ENCODE results near the gene TTC31. TPM values are rescaled to one million over a fixed set of nuclear protein-coding genes. Genes with fewer than 3 reads are reported as not detected.

TTC31 gene
- total RNA-seq, 2 donors from 2014 or later = 23.6 to 29.7 TPM

DNA sequence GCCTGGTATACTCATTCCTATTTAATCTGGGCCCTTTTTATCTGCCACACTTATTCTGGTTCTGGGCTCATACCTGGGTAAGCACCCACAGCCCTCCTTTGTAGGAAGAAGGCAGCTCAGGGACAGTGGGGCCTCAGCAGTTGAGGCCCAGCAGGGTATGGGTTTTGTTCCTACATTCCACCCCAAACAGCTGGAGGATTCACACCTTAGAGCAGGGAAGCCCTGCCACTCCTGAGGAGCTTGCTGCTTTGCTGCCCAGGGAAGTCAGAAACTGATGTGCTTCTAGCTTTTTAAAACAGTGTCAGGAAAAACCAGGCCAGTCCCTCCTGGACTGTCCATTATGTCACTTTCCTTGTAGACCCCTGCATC lies 17.7 kb downstream of the TTC31 start:
- ATAC-seq (no peak), DNase-seq (no peak)
- intact Hi-C loops (cut with DNase I, micrococcal nuclease) = no loop called here

DNA sequence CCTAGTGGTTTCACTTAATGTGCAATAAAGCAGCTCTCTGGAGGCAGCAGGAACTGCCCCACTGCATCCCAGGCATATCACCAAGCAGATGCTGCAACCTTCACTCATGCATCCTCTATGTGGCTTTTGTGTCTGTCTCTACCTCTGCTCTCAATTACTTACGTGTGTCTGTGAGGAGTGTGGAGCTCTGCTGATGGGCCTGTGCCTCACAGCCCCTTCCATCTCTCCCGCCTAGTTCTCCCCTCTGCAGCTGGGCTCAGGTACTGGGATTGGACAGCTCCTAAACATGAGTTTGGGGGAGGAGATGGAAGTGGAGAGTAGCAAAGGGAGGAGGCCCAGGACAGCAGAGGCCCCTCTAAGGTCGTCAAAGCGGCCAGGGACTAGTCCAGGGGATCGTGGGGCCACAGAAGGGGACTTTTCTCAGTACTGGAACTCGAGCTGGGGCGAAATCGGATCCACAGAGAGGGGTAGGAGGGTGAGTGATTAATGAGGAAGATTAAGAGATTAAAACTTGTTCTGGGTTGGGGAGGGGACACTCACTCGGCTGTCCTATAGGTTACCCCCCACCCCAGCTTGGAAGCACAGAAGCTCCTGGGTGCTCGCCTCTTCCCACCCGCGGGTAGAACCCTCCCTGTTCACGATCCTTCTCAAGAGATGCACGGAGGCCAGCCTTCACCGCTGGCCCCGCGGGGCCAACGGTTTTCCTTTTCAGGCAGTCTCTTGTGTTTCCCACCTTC lies 18.6 kb downstream of the TTC31 start:
- DNase-seq (no peak), ATAC-seq (no peak)
- intact Hi-C loops (cut with DNase I, micrococcal nuclease) = no loop called here

DNA sequence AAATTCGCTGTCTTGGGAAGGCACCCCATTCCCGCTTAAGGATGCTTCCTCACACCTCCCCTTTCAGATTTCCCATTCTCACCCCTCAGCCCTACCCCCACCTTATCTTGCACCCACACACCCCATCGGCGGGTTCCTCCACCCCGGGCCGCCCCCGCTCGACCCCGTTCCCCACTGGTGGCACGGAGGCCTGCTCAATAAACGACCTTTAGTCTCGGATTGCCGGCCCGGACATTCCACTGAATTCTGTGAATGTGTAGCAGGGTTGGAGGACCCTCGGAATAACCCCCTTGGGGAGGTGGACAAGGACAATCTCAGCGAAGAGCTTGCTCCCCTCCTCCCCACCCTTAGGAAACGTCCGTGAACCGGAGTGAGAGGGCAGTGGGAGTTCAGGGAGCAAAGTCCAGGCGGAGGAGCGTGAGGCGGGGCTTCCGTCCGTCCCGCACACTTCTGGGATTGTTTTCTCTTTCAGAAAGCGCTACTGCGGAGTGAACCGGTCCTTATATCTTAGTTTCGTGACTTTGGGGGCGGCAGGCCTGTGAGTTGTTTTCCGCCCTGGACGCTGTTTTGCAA lies 19.4 kb downstream of the TTC31 start:
- DNase-seq = peak; percentile 72 to 80
- intact Hi-C loops (cut with DNase I, micrococcal nuclease) = no loop called here
- peak; percentile 71 for ATAC-seq

DNA sequence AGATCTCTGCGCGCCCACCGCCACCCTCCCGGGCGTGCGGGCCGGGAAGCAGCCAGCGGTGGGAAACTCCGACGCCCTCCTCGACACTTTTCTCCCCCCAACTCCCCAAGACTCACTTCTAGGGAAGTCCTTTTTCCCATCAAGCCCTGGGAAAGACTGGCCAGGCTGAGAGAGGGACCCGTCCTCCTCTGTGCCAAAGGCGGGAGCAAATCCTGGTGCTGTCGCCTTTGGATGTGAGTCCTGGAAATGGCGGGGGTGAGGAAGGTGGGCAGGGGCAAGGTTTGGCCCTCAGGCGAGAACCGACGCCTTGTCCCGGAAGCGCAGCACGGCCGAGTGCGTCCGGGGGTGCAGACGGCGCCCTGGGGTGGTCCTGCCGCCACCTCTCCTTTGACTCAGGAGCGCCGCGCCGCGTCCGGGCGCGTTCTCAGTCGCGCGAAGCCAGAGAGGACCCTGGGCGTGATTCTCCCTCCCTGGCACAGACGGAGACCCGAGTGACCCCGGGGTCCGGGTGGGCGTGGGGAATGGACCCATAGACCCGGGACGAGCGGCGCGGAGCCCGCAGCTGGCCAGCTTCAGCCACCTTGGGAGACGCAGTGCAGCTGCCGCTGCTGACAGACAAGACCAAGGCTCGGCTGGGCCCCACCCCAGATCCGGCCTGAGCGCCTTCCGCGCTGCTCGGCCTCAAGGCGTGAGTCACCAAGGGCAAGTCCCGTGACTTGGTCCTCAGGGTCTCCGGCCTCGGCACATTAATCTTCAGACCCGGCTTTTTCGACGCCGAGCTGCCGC lies 20.0 kb downstream of the TTC31 start:
- intact Hi-C loops (cut with DNase I, micrococcal nuclease) = no loop called here
- peak; percentile 69 for ATAC-seq

DNA sequence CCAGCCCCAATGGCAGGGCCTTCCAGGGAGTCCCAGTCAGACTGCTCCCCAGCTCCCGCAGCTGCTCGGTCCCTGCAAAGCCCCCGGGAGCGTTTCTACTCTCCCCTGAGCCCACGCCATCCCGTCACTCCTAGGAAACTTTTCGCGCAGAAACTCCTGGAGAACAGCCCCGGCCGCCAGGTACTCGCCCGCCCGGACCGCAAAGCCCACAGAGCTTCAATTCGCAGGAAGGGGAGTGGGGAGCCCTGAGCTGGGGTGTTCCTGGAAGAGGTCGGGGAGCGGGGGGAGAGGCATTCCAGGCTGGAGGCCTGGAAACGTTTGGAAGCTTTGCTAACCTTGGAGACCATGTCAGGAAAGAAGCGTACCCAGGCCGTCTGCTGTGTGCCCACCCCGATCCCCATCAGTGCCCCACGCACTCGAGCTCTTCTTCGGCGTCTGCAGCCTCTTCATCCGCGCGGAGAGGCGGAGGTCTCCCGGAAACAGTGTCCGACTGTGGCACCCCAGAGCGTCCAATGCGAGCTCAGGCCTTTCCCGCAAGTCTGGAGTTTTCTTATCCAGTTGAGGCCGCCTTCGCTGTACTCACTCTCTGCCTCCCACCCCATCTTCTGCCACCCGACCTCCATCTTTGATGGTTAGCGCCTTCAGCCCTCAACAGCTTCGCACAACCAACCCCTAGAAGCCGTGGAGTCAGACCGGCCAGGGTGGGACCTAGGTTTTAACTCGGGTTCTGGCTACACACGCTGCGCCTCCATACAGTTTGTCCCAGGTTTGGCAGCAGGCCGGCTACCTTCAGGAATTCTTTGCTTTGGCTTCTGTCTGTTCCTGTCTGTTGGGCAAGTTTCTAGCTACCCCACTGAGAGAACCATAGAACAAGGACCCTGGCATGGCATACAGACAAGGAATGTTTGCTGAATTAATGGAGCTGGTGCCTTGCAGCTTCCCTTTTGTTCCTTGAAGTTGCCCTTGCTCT lies 20.9 kb downstream of the TTC31 start:
- DNase-seq = no peak
- ATAC-seq = no peak
- intact Hi-C loops (cut with DNase I, micrococcal nuclease) = no loop called here

More for the DNA sequence above, 20.0 kb downstream of the TTC31 start:
- peak; percentile 87 to 91 for DNase-seq

DNA sequence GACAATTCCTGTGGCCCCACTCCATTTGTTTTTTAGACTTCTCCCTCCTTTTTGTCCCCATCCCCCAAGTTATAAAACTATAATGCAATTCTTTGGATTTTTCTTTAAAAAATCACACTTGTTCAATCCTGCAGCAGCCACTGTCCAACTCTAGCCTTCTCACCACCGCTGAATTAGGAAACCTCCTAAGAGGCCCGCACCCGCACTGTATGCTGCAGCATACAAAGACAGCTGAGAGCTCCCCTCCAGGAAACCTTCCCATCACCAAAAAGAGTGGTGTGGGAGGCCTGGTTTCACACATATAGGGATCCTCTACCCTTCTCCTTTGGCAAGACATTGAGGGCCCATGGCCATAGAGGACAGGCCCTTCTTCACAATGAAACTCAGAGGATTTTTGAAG lies 21.7 kb downstream of the TTC31 start:
- ATAC-seq (no peak), DNase-seq (no peak)

DNA sequence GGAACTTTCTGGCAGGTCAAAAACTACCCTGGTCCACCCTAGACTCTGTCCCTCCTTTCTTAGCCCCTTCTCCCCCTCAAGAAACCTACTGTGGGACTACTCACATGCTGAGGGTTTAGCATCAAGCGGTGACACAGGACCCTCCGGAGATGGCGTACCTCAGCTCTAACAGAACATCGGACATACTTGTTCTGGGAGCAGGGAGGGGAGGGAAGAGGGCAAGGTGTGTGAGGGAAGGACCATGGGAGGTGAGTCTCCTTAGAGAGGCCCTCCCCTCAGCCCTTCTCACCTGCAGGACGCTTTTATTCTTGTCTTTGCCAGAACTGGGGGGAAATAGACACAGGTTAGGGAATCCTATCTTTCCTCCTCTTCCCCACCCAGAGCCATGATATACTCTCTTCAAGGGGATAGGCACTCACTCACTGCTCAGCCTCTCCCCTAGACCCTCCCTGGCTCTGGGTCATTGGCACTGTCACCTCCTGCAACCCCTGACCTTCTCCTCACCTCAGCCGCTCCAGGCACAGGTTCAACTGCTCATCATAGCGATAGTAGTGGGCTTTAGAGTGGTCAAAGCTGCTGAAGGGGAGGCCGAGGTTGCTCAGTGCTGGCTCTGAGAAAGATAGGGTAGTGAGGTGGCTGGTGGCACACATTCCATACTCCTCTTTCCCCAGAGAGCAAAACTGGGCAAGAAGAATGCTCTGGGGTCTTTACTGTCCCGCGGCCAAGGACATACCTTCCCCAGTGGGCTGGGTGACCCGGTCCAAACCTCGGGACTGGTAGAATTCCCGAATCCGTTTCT lies 22.8 kb downstream of the TTC31 start:
- intact Hi-C loops (cut with DNase I, micrococcal nuclease) = no loop called here
- DNase-seq = no peak
- ATAC-seq = no peak

More for the DNA sequence above, 21.7 kb downstream of the TTC31 start:
- intact Hi-C loops (cut with DNase I, micrococcal nuclease) = no loop called here

DNA sequence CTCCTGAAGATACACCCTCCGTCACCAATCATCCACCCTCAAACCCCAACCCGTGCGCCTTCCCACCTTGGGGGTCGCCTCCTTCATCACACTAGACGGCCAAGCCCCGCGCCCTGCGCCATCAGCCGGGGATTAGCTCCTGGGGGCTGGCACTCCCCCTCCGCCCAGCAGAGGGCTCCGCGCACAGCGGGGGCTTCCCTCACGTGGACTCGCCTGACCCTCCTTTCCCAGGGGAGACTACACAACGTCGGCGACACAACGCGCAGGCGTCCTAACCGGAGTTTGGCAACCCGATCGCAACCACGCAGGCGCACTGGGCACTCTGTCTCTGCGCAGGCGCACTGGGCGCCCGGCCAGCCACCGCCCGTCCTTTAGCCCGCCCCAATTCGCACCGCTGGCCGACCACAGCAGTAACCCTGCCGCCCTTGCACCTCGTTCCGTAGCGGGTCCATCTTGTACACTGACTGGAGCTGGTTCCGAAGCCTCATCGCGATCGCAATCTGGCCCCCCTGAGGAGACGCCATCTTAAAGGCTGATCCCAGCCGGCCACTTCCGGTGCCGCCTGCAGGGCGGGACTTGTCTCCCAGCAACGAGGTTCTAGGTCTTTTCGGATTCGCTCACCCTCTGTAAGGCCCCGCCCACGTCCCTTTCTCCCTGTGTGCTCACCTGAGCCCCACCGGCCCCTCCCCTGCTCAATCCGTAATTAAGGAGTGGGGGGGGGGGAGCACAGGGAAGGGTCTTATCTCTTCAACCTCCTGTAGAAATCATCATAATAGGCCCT lies 24.5 kb downstream of the TTC31 start, which contains the start of gene PCGF1:
Gene PCGF1 (minus strand): TSS at position 551 of the 781 bp plus-strand sequence. CDS start 27 bp downstream, at position 524.
- DNase-seq (peak; percentile 100), ATAC-seq (peak; percentile 89)
- intact Hi-C loops (cut with DNase I, micrococcal nuclease) = no loop called here

DNA sequence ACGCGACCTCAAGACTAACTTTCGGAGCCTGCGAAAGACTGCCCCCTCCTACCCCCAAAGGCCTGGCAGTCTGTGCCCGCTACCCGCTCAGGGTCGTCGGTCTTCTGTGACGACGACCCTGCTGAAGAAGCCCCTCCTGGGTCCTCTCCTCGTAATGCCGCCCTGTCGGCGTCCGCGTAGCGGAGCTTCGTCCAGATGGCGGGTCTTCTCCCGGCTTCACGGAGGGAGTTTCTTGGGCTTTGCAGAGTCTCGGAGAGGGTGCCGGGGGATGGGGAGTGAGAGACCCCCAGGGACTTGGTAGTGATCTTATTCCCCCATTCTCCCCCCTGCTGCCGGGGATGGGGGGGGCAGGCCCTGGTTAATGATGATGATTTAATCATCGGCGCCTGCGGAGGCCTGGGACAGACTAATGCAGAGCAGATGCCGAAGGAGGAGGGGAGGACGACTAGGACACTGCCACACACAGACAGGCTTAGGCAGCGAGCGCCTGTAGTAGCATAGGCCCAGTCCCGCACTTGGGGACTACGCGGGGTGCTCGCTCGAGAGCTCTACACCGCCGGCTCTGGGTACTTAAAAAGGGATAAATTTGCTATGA lies 25.1 kb downstream of the TTC31 start:
- ATAC-seq (peak; percentile 52), DNase-seq (peak; percentile 60 to 63)
- intact Hi-C loops (cut with DNase I, micrococcal nuclease) = no loop called here

DNA sequence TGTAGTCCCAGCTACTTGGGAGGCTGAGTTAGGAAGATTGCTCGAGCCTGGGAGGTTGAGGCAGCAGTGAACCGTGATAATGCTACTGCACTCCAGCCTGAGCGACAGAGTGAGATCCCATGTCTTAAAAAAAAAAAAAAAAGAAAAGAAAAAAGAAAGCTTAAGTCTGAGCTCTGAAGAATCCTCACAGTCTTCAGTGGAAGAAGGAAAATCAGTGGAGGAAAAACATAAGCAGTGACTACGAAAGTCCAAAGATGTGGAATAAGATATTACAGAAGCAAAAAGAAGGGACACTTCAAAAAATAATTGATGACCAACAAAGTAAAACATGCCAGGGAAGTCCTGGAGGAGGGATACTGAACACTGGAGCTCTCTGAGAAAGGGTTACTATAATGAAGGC lies 27.4 kb downstream of the TTC31 start:
- ATAC-seq = no peak
- intact Hi-C loops (cut with DNase I, micrococcal nuclease) = no loop called here

DNA sequence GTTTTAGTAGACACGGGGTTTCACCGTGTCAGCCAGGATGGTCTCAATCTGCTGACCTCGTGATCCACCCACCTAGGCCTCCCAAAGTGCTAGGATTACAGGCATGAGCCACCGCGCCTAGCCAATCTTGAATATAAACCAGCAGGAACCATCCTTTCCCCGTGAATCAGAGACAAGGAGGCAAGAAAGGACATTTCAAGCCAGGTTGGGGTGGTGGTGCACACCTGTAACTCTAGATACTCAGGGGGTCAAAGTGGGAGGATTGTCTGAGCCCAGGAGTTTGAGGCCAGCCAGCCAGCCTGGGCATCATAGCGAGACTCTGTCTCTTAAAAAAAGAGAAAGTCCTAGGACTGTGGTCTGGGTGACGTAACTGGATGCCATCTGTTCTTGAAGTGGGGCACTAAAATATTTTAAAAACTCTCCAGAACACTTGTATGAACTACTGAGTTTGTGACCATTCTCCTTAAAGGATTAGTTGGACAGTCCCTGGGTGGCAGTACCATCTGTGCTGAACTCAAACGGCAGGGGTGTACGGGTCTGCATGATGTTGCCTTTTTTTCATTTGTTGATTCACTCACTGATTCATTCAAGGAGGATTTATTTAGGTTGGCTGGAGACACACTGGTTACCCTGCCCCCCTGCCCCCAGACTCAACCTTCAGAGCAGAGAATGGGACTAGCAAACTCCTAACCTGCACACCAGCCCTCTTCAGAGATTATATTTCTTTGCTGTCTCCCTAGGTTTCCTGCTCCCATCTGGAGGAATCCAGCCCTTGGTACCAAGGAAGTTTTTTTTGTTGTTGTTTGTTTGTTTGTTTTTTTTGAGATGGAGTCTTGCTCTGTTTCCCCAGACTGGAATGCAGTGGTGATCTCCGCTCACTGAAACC lies 28.5 kb downstream of the TTC31 start:
- DNase-seq (no peak), ATAC-seq (no peak)
- intact Hi-C loops (cut with DNase I, micrococcal nuclease) = no loop called here

More for the DNA sequence above, 27.4 kb downstream of the TTC31 start:
- no peak for DNase-seq

DNA sequence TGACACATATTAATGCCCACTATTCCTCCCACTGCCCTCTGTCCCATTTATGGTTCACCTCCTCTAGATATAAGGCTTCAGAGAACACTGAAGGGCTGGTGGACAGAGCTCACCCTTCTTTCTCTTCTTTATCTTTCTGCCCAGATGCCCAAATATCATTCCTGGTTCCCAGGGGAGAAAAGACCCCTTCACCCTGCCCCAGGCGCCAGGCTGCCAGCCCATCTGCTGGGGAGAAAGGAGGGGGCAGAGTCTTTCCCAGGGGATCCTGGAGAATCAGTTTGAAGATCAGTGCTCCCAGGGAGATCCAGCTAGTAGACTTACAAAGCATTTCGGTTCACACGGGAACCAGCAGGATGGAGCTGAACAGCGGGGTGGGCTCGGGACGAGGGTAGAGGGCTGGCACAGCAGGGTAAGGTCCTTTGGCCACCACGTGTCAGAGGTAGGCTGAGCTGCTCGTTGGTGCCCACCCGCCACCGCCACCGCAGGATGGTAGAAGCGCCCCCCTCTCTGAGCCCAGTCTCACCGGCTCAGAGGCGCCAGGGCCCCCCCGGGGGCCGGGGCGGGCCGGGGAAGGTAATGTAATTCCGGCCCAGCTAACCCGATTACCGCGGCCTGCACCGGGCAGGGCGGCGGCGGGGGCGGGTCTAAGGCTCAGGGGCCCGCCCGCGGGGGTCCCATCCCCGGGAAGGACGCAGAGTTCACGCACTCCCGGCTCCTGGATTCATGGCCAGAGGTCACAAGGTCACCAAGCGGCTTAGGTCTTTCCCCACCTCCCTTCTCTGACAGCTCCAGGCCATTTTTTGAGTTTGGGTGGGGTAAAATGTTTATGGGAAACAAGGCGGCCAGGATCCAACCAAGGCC lies 30.1 kb downstream of the TTC31 start:
- ATAC-seq (no peak), DNase-seq (no peak)
- intact Hi-C loops (cut with DNase I, micrococcal nuclease) = no loop called here

DNA sequence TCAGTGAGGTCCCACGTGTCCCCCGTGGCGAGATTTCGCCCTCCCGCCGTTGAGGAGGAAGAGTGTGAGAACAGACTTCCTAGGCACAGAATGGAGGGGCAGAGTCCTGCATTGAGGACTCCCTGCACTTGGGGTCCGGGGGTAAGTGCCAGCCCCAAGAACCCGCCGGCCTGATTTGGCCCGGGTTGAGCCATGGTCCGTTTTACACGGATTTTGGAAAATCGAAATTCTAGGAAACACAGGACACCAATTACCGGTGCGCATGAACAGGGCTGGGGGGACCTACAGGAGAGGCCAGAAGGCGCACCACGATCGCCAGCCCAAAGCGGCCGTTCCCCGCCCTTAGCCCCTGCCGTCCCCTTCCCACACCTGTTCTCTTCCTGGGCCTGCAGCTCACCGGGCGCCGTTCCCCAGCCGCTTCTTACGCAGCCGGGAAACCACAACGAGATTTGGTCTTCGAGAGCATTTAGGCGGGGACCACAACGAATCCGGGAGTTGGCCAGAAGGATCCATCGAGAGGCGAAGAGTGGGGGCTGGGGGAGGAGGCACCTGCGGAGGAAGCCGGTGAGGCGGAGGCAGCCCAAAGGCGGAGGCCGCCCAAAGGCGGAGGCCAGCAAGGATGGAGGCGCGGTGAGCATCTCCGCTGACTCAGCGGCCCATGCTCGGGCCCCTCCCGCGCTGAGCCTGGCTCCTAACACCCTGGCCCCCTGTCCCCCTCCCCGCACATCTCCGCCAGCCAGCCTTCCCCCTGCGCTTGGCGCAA lies 30.9 kb downstream of the TTC31 start:
- intact Hi-C loops (cut with DNase I, micrococcal nuclease) = no loop called here
- ATAC-seq (peak; percentile 5), DNase-seq (no peak)

Measured in left colon (tissue), 2 donors.